Uterus (tissue), 4 donors: ENCODE measurements around the gene FCRL5. TPM values are rescaled to one million over a fixed set of nuclear protein-coding genes. Genes with fewer than 3 reads are reported as not detected.

Experiments used
- DNase-seq, 2 donors: peaks; one replicate each; pipeline ENCODE4 v3.0.0-alpha.2; 2019 to 2020
- H3K27ac ChIP-seq, 2 donors: fragments of 200-600 bp; sonication (generic); 1 replicate in 1 of 2; 2 replicates in 1 of 2; pipeline ENCODE4 v1.5.1; 2016 to 2018
- H3K27me3 ChIP-seq, 2 donors: fragments of 200-600 bp; sonication (generic); one replicate each; pipeline ENCODE4 v1.5.1; 2018 to 2019; ENCODE audit warnings: control low read depth in 1 of 2
- H3K36me3 ChIP-seq, 2 donors: fragments of 200-600 bp; sonication (generic); one replicate each; pipeline ENCODE4 v1.5.1; 2019; ENCODE audit warnings: control low read depth in 1 of 2
- H3K4me1 ChIP-seq, 2 donors: fragments of 200-600 bp; sonication (generic); one replicate each; pipeline ENCODE4 v1.5.1; 2018 to 2019; ENCODE audit warnings: control low read depth in 1 of 2
- H3K4me3 ChIP-seq, 2 donors: fragments of 200-600 bp; sonication (generic); 1 replicate in 1 of 2; 2 replicates in 1 of 2; pipeline ENCODE4 v1.5.1; 2018 to 2019; ENCODE audit warnings: mild to moderate bottlenecking in 1 of 2
- H3K9me3 ChIP-seq, 2 donors: fragments of 200-600 bp; sonication (generic); one replicate each; pipeline ENCODE4 v1.5.1; 2019; ENCODE audit warnings: control low read depth in 1 of 2
- CTCF ChIP-seq, 4 experiments: fragments of 200-600 bp in 2 of 4; fragments of 450-650 bp in 2 of 4; sonication (generic) in 2 of 4; IDR thresholded peaks; one replicate each; pipeline ENCODE4 v1.5.1; 2016 to 2019; ENCODE audit warnings: antibody characterized with exemption in 4 of 4, mild to moderate bottlenecking in 2 of 4, moderate library complexity in 1 of 4
- POLR2A ChIP-seq, 2 donors: fragments of 450-650 bp; IDR thresholded peaks; one replicate each; pipeline ENCODE4 v1.6.1; 2016; ENCODE audit warnings: antibody characterized with exemption in 2 of 2, mild to moderate bottlenecking in 1 of 2, moderate library complexity in 1 of 2
- intact Hi-C: fragments of 100-400 bp; cut with DNase I; formaldehyde crosslinking; loops from one replicate; pipeline ENCODE4 v1.15.1; 2023; ENCODE audit warnings: low total_unique reads
- total RNA-seq, 4 donors: library from RNA; depleted of rRNA in 3 of 4; stranded (reverse); fragments of >200 nt in 3 of 4; gene quantifications; one replicate each; pipeline versions ENCODE4 v1.1.0 to v1.2.4, GENCODE V29; 2014 to 2023
- donor health status: DM: yes; HTN: yes; CAD: no.

The FCRL5 gene
- total RNA-seq, 4 donors from 2014 or later: 0.48 to 1.3 TPM; not detected in 2

- Histone ChIP-seq H3K36me3 (no peaks in the 10 kb centered on the region), H3K9me3 (no peaks in the 10 kb centered on the region), H3K4me1 (no peaks in the 10 kb centered on the region), H3K27ac (no peak overlapping the region), H3K27me3 (no peaks in the 10 kb centered on the region), H3K4me3 (no peak overlapping the region)
- TF ChIP-seq CTCF (IDR thresholded peaks at IDR 0.05) (no peak), POLR2A (IDR thresholded peaks at IDR 0.05) (no peak)
- DNase-seq: no peak
- intact Hi-C loops: no loop called here
These were observed 19.7 kb downstream of the FCRL5 start for GRCh38 chr1:157532569-157532968.

- intact Hi-C loops: no loop called here
- Histone ChIP-seq H3K4me1 (no peaks in the 10 kb centered on the region), H3K9me3 (no peaks in the 10 kb centered on the region), H3K27me3 (no peaks in the 10 kb centered on the region), H3K4me3 (no peak overlapping the region), H3K27ac (no peak overlapping the region), H3K36me3 (no peaks in the 10 kb centered on the region)
- TF ChIP-seq CTCF (IDR thresholded peaks at IDR 0.05) (no peak), POLR2A (IDR thresholded peaks at IDR 0.05) (no peak)
- DNase-seq: no peak
These were observed 28.4 kb downstream of the FCRL5 start for GRCh38 chr1:157523774-157524493.

GRCh38 chr1:157521056-157521455, 31.3 kb downstream of the FCRL5 start:
- no peak overlapping the region for H3K4me3 ChIP-seq
- H3K9me3 ChIP-seq: no peaks in the 10 kb centered on the region
- TF ChIP-seq CTCF (IDR thresholded peaks at IDR 0.05): no peak
- TF ChIP-seq POLR2A (IDR thresholded peaks at IDR 0.05): no peak
- H3K27me3 ChIP-seq: no peaks in the 10 kb centered on the region
- H3K36me3 ChIP-seq: no peaks in the 10 kb centered on the region
- no peak for DNase-seq
- no peak overlapping the region for H3K27ac ChIP-seq
- intact Hi-C loops: no loop called here
- no peaks in the 10 kb centered on the region for H3K4me1 ChIP-seq

GRCh38 chr1:157520386-157520935, 31.9 kb downstream of the FCRL5 start:
- Histone ChIP-seq H3K9me3 (no peaks in the 10 kb centered on the region), H3K4me3 (no peak overlapping the region), H3K27ac (no peak overlapping the region), H3K27me3 (no peaks in the 10 kb centered on the region), H3K36me3 (no peaks in the 10 kb centered on the region), H3K4me1 (no peaks in the 10 kb centered on the region)
- intact Hi-C loops: no loop called here
- no peak for DNase-seq
- no peak for TF ChIP-seq POLR2A (IDR thresholded peaks at IDR 0.05)
- TF ChIP-seq CTCF (IDR thresholded peaks at IDR 0.05): no peak

- intact Hi-C loops: no loop called here
- Histone ChIP-seq H3K27ac (no peak overlapping the region), H3K4me1 (no peaks in the 10 kb centered on the region), H3K4me3 (no peak overlapping the region), H3K9me3 (no peaks in the 10 kb centered on the region), H3K36me3 (no peaks in the 10 kb centered on the region), H3K27me3 (no peaks in the 10 kb centered on the region)
- TF ChIP-seq CTCF (IDR thresholded peaks at IDR 0.05) (no peak), POLR2A (IDR thresholded peaks at IDR 0.05) (no peak)
- no peak for DNase-seq
These were observed 32.9 kb downstream of the FCRL5 start for GRCh38 chr1:157519451-157519850.
